Activated T-cell treated with anti-CD3 and anti-CD28 coated beads, Interleukin-2, amount 50 U/mL, for 1 hour (primary cell): ENCODE results near the gene LMBRD2.
"Not testable (repeated sequence)": the region's sequence is repeated elsewhere in the genome, so short reads cannot be mapped to it uniquely, and the experiment has no call there.

ENCODE experiments used
- DNase-seq: peaks from one replicate; pipeline ENCODE4 v3.0.0-alpha.2; 2020

The LMBRD2 gene

GRCh38 chr5:36151434-36152323, at the start of gene LMBRD2, which contains the start of gene SKP2:
Gene LMBRD2 (minus strand): TSS chr5:36151887. CDS start chr5:36143349, 8,538 bp downstream.
Gene SKP2 (plus strand): TSS chr5:36152111. CDS start chr5:36152263, 152 bp downstream.
- DNase-seq, result peak; percentile 95

GRCh38 chr5:36200513-36200912, 48.8 kb upstream of the LMBRD2 start:
- no peak for DNase-seq

DNA sequence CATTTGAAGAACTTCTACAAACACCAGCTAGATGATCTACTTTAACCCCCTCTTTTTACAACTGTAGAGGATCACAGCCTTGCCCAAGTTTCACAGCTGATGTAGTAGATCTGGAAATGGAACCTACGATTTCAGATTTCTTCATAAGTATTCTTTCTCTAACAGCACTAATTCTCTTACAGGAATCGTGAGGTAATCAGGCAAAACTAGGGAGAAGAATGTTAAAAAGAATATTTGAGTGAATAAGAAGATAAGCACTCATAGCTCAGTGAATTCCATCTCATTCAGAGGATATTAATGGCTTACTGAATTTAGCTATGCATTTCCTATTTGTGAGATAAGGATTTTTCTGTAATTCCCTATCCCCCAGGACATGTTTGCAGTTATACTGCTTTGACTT, 47.9 kb upstream of the LMBRD2 start:
- no peak for DNase-seq

DNA sequence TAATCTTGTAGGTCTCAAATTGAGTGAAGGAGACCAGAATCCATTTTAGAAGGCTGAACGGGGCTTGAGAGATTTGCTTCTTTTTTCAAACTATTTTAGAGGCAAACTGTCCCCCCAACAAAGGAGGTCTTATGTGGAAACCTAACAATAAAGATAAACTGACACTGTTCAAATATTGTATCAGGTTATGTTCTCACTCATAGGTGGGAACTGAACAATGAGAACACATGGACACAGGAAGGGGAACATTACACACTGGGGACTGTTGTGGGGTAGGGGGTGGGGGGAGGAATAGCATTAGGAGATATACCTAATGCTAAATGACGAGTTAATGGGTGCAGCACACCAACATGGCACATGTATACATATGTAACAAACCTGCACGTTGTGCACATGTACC, 47.1 kb upstream of the LMBRD2 start:
- not testable (repeated sequence) for DNase-seq

DNA sequence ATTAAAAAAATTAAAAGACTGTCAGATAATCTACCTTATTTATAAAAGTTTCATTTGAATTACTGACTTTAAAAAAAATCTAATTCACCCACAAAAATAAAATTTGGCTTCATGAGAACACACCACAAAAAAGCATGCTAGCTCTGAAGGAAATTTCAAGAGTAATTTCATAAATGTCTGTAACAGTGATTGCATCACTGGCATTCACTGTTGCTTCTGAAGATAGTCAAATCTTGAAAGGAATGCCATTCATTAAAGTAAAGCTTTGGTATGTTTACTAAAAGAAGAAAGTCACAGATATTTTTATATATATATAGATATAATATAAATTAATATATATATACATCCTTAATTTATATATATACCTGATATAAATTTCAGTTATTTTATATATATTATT, 46.6 kb upstream of the LMBRD2 start:
- DNase-seq, result no peak

GRCh38 chr5:36193746-36194145, 42.1 kb upstream of the LMBRD2 start:
- DNase-seq, result no peak

DNA sequence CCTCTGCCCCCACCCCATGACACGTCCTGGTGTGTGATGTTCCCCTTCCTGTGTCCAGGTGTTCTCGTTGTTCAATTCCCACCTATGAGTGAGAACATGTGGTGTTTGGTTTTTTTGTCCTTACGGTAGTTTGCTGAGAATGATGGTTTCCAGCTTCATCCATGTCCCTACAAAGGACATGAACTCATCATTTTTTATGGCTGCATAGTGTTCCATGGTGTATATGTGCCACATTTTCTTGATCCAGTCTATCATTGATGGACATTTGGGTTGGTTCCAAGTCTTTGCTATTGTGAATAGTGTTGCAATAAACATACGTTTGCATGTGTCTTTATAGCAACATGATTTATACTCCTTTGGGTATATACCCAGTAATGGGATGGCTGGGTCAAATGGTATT, 32.7 kb upstream of the LMBRD2 start:
- not testable (repeated sequence) for DNase-seq

DNA sequence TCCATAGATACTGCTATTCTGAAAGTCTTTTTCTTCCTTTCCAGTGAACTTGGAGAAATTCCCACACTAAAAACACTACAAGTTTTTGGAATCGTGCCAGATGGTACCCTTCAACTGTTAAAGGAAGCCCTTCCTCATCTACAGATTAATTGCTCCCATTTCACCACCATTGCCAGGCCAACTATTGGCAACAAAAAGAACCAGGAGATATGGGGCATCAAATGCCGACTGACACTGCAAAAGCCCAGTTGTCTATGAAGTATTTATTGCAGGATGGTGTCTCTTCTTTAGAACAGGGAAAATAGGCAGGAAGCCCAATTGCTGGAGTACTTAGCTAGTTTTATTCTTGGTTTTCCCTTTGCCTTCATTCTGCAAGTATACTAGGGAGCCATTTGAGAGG, 30.1 kb upstream of the LMBRD2 start:
- DNase-seq, result no peak

- DNase-seq, result no peak
Measured at GRCh38 chr5:36180556-36181350, 29.1 kb upstream of the LMBRD2 start.

DNA sequence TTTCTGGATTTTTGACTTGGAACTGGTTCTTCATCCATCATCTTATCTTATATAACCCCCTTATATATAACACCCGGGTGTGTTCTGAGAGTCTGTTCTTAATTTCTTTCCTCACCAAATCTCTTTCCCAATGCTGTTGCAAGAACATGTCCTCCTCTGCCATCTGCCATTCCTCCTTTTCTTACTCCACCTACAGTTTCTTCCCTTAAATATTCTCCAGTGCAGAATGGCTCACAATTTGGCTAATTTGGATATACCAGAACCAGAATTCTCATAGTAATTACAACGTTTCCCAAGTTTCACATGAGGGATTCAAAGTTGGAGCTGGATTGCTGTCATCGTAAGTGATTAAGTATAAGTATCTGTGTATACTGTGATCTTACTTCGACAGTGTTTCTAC, 28.3 kb upstream of the LMBRD2 start:
- no peak for DNase-seq

DNA sequence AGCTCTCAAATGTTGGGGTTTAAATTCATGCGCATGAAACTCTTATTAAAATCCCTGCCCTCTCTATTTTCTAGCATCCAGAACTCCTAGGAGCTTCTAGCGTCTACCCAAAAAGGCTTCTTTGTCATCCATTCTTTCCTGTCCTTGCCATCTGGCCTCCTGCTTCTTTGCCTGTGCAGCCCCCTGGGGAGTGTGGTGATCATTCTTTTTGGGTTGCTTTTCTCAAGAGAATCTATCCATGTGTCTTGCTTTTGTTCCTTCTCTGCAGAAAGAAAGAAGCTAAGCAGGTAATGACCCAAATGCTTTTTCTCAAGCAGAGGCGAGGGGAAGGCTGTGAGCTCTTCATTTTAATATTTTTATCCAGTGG, 26.8 kb upstream of the LMBRD2 start:
- DNase-seq, result no peak

DNA sequence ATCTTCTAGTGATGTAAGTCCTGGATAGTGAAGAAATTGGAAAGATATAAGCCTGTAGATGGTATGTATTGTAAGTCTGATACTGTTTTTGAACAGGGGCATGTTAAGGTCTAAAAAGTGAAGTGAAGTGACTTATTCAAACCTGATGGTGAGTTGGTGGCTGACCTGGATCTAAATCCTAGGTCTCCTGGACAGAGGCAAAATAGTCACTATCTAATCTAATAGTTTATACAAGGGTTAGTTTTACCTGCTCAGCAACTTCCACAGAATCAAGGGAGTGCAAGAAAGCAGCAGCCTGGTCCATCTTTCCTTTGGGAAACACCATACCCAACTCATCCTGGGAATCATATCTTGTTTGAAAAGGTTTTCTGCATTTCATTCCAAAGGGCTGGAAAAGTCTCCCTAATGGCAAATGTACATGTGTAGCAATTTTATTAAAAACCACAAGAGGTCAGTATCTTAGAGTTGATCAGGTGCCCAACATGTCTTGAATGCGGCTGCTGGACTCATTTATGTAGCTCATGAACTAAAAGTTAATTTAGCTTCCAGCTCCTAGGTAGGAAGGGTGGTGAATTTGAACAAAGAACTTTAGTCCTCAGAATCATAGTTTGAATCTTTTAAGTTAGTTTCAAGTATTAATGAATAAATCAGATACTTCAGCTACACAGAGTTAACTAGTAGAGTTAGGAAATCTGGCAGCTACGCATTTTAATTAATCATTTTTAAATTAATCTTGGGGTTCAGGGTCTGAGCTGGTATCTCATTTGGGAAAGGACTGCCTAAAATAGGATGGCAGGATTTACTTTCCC, 26.2 kb upstream of the LMBRD2 start:
- no peak for DNase-seq

- no peak for DNase-seq
Measured at GRCh38 chr5:36177154-36177553, 25.5 kb upstream of the LMBRD2 start.

DNA sequence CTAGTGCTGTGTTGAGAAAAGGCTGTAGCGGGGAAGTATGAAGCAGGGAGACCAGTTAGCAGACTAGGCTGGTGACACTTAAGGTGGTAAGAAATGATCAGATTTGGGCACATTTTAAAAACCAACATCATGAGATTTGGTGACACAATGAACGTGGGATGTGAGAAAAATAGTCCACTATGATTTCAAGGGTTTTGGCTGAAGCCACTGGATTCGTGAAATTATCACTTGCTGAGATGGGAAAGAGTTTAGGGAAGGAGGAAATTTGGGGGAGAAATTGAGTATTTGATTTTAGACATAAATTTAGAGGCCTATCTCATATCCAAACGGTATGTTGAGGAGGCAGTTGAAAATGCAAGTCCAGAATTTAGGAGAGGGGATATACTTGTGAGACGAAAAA, 23.4 kb upstream of the LMBRD2 start:
- no peak for DNase-seq

DNA sequence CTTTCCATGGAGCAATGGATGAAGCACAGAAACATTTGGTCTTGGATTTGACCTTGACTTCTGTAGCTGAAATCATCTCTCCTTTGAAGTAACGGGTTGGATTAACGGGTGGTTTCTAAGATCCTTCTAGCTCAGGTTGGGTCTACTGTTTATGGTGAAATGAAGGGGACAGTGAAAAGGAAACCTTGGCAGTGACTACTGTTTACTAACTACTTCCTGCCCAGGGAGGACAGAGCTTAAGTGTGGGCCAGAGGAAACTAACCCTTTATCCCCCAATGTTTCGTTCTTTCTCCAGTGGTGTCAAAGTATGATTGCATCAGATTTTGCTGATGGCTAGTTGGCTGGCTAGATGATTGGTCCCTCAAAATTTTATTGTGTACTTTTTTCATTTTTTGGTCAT, 22.4 kb upstream of the LMBRD2 start:
- DNase-seq, result no peak

GRCh38 chr5:36173426-36173825, 21.7 kb upstream of the LMBRD2 start:
- DNase-seq, result no peak

- no peak for DNase-seq
Measured at GRCh38 chr5:36172599-36172998, 20.9 kb upstream of the LMBRD2 start.

GRCh38 chr5:36170832-36171424, 19.2 kb upstream of the LMBRD2 start:
- no peak for DNase-seq

- DNase-seq, result no peak
Measured at GRCh38 chr5:36168737-36169136, 17.1 kb upstream of the LMBRD2 start.

GRCh38 chr5:36164461-36164860, 12.8 kb upstream of the LMBRD2 start:
- DNase-seq, result no peak

DNA sequence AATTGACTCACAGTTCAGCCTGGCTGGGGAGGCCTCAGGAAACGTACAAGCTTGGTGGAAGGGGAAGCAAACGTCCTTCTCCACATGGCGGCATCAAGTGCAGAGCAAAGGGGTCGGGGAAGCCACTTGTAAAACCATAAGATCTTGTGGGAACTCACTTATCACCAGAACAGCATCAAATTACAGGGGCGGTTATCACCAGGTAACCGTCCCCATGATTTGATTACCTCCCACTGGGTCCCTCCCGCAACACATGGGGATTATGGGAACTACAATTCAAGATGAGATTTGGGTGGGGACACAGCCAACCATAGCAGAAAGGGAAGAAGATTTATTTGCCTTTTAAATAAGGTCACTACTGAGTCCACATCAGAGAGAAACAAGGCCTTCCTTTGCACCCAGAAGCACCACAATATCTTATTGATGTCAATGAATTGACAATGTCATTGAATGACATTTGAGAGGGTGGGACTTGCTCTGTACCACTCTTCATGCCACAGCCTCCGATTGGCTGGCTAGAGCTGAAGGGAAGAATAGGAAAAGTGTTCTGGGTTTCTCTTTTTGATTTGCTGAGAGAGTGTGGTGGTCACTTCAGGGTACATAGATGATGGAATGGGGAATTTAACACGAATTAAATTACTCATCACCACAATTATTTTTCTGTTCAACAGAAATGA, 11.3 kb upstream of the LMBRD2 start:
- DNase-seq, result no peak

DNA sequence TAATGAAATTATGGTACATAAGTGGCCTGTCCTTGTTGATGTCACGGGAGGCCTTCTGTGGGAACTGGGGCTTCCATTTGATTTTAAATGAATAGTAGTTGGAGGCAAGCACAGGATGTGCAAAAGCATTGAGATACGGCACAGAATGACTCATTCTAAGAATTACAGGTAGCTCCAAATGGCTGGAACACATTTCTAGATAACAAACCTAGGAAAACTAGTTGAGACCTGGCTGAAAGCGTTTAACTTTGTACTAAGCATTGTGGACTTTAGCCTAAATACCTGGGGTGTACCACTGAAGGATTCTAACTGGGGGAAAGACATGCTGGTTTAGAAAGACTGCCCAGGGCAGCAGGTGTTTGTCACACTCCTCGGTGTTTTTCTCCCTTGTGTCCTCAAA, 9.7 kb upstream of the LMBRD2 start:
- no peak for DNase-seq
